NB4 (cell line): ENCODE measurements around the gene PAFAH2.

Experiments used
- DNase-seq: peaks from one replicate; pipeline ENCODE4 v3.0.0; 2010; ENCODE audit warnings: low read depth
- H3K4me3 ChIP-seq: one replicate; pipeline ENCODE4 v1.5.1; 2011; ENCODE audit warnings: mild to moderate bottlenecking, low read depth, low read length, moderate library complexity
- CTCF ChIP-seq: IDR thresholded peaks from one replicate; pipeline ENCODE4 v1.5.1; 2012; ENCODE audit warnings: low read depth, low read length
- MYC ChIP-seq: IDR thresholded peaks from 2 replicates; pipeline ENCODE4 v1.6.1; 2011; ENCODE audit warnings: low read depth, low read length
- POLR2A ChIP-seq: IDR thresholded peaks from 2 replicates; pipeline ENCODE4 v1.6.1; 2011; ENCODE audit warnings: mild to moderate bottlenecking; ENCODE audit not compliant: insufficient read length; ENCODE audit errors: extremely low read depth
- TF ChIP-seq, protein P1 (sequence below): IDR thresholded peaks from 2 replicates; pipeline ENCODE4 v1.6.1; 2011; ENCODE audit warnings: low read depth, low read length

PAFAH2 gene

GRCh38 chr1:26032656-26033357 is 34.9 kb upstream of the PAFAH2 start:
- DNase-seq: no peak
- H3K4me3 ChIP-seq: no peak overlapping the region
- TF ChIP-seq CTCF (no peak), MYC (no peak), POLR2A (no peak)
- TF ChIP-seq, protein P1, sequence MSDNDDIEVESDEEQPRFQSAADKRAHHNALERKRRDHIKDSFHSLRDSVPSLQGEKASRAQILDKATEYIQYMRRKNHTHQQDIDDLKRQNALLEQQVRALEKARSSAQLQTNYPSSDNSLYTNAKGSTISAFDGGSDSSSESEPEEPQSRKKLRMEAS: no peak

GRCh38 chr1:26031611-26032220 is 33.9 kb upstream of the PAFAH2 start:
- H3K4me3 ChIP-seq: no peak overlapping the region
- no peak for DNase-seq
- TF ChIP-seq MYC: no peak
- TF ChIP-seq, protein P1: no peak

DNA sequence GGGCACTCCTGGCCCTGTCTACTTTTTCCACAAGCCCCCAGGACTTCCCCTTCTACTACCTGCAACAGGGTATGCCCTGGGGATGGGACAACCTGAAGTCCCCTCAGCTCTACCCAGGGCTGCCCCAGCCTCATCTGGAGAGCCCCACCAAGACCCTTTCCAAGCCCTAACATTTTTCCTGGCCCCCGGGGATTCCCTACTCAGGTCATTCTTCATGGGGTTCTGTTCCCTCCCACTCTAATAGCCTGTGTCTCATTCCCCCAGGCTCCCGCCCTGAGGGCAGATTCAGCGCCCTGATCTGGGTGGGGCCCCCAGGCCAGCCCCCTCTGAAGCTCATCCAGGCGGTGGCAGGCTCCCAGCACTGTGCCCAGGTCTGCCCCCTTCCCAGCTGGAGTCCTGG is 33.3 kb upstream of the PAFAH2 start:
- no peak overlapping the region for H3K4me3 ChIP-seq
- TF ChIP-seq MYC (no peak), POLR2A (no peak), CTCF (no peak)
- TF ChIP-seq, protein P1: no peak
- DNase-seq: no peak

DNA sequence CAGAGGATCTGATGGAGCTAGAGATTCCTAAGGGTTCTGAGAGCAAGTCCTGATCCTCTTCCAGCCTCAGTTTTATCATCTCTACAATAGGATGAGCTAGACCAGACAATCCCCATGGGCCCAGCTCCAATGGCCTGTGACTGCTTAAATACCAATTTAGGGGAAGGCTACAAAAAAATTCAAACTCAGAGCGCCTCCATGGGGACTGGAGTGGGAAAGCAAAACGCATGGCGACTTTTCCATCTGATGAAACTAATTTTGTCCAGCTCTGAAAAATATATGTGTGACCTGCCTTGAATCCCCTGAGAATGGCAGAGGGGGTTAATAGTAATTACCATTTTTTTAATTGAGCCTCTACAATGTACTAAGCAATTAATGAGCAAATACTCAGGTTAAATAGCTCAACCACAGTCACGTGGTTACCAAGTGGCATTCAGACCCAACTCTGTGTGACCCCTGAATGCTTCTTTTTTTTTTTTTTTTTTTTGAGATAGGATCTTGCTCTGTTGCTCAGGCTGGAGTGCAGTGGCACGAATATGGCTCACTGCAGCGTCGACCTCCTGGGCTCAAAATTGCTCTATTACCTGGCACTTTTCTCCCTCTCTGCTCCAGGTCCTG is 32.1 kb upstream of the PAFAH2 start:
- H3K4me3 ChIP-seq: no peak overlapping the region
- peak; percentile 69 for DNase-seq
- TF ChIP-seq MYC: no peak; the same call in 1 of the 2 replicates
- TF ChIP-seq CTCF: peak; percentile 56
- no peak for TF ChIP-seq POLR2A
- TF ChIP-seq, protein P1: peak; percentile 40

- no peak overlapping the region for H3K4me3 ChIP-seq
- no peak for DNase-seq
- TF ChIP-seq, protein P1: no peak
- TF ChIP-seq CTCF (no peak), MYC (no peak), POLR2A (no peak)
Observed at GRCh38 chr1:26029054-26029863, 31.4 kb upstream of the PAFAH2 start.
